Body of pancreas (tissue), 4 donors: Measurements from ENCODE around the gene GRID2IP.

ENCODE experiments used
- POLR2A ChIP-seq, 3 donors: fragments of 450-650 bp; IDR thresholded peaks; one replicate each; pipeline ENCODE4 v1.6.1; 2016; ENCODE audit warnings: antibody characterized with exemption in 3 of 3, mild to moderate bottlenecking in 2 of 3
- TF ChIP-seq, protein P1 (sequence below), 7 experiments: fragments of 450-650 bp in 4 of 7; fragments of 200-600 bp in 3 of 7; sonication (generic) in 3 of 7; IDR thresholded peaks; one replicate each; pipeline ENCODE4 v1.5.1; 2016 to 2019; ENCODE audit warnings: antibody characterized with exemption in 7 of 7

DNA sequence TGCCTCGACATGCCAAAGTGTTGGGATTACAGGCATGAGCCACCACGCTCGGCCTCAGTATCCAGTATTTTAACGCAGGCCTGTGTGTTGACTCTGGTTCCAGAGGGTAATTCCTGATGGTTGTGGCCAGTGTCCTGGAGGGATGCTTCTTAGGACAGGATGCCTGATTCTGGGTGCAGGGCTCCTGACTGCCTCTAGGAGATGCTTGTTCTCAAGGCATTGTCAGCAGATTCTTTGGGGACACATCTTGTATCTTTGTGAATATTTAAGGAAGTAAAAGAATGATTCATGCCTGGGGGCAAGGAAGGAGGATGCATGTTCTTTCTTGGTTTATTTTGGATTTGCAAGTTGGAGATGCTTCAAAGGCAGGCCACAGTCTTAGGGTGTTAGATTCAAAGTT is 28.2 kb upstream of the GRID2IP start:
- TF ChIP-seq, protein P1, sequence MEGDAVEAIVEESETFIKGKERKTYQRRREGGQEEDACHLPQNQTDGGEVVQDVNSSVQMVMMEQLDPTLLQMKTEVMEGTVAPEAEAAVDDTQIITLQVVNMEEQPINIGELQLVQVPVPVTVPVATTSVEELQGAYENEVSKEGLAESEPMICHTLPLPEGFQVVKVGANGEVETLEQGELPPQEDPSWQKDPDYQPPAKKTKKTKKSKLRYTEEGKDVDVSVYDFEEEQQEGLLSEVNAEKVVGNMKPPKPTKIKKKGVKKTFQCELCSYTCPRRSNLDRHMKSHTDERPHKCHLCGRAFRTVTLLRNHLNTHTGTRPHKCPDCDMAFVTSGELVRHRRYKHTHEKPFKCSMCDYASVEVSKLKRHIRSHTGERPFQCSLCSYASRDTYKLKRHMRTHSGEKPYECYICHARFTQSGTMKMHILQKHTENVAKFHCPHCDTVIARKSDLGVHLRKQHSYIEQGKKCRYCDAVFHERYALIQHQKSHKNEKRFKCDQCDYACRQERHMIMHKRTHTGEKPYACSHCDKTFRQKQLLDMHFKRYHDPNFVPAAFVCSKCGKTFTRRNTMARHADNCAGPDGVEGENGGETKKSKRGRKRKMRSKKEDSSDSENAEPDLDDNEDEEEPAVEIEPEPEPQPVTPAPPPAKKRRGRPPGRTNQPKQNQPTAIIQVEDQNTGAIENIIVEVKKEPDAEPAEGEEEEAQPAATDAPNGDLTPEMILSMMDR (IDR thresholded peaks at IDR 0.05), result no peak
- TF ChIP-seq POLR2A (IDR thresholded peaks at IDR 0.05), result no peak
